SK-N-MC (cell line): ENCODE data around the gene FSTL4.

Source experiments
- DNase-seq: peaks from one replicate; pipeline ENCODE4 v3.0.0-alpha.2; 2011; ENCODE audit warnings: low read depth, low spot score
- H3K27ac ChIP-seq: fragments of 200-600 bp; sonication (generic); 2 replicates; pipeline ENCODE4 v1.5.1; 2016; ENCODE audit warnings: mixed run types
- H3K36me3 ChIP-seq: fragments of 200-600 bp; sonication (generic); 2 replicates; pipeline ENCODE4 v1.6.1; 2017; ENCODE audit warnings: antibody characterized with exemption, low read length, mixed read lengths; ENCODE audit not compliant: insufficient read depth
- H3K4me3 ChIP-seq: fragments of 200-600 bp; sonication (generic); 2 replicates; pipeline ENCODE4 v1.5.1; 2016
- H3K9ac ChIP-seq: fragments of 200-600 bp; sonication (generic); 2 replicates; pipeline ENCODE4 v1.8.0; 2017; ENCODE audit warnings: mixed run types, mixed read lengths; ENCODE audit not compliant: insufficient read length
- H3K9me3 ChIP-seq: fragments of 200-600 bp; sonication (generic); 2 replicates; pipeline ENCODE4 v1.6.1; 2017; ENCODE audit warnings: low read depth, mild to moderate bottlenecking, antibody characterized with exemption, low read length, moderate library complexity, mixed read lengths
- EZH2 ChIP-seq: fragments of 200-600 bp; sonication (generic); IDR thresholded peaks from one replicate; pipeline ENCODE4 v1.6.1; 2017; ENCODE audit warnings: antibody characterized with exemption
- FOXP2 ChIP-seq: optimal IDR thresholded peaks from 2 replicates; pipeline ENCODE3; 2011; ENCODE audit warnings: mild to moderate bottlenecking, moderate library complexity; ENCODE audit not compliant: insufficient read depth; ENCODE audit errors: extremely low read length, control extremely low read depth
- POLR2AphosphoS5 ChIP-seq: IDR thresholded peaks from 2 replicates; pipeline ENCODE4 v1.6.1; 2012; ENCODE audit warnings: mild to moderate bottlenecking, low read depth, low read length, borderline replicate concordance

FSTL4 gene

GRCh38 chr5:133427121-133427777 is 185.1 kb downstream of the FSTL4 start:
- Histone ChIP-seq H3K36me3 (no peaks in the 10 kb centered on the region), H3K27ac (no peak overlapping the region), H3K4me3 (no peak overlapping the region), H3K9ac (no peak overlapping the region), H3K9me3 (no peaks in the 10 kb centered on the region)
- TF ChIP-seq FOXP2 (no peak), EZH2 (no peak), POLR2AphosphoS5 (no peak)
- DNase-seq, result no peak

GRCh38 chr5:133426264-133426663 is 186.1 kb downstream of the FSTL4 start:
- no peak overlapping the region for H3K4me3 ChIP-seq
- no peak for DNase-seq
- no peak overlapping the region for H3K27ac ChIP-seq
- H3K9ac ChIP-seq, result no peak overlapping the region
- no peaks in the 10 kb centered on the region for H3K36me3 ChIP-seq
- TF ChIP-seq FOXP2, result no peak
- TF ChIP-seq EZH2, result no peak
- no peak for TF ChIP-seq POLR2AphosphoS5
- H3K9me3 ChIP-seq, result no peaks in the 10 kb centered on the region

GRCh38 chr5:133425764-133426163 is 186.6 kb downstream of the FSTL4 start:
- no peak overlapping the region for H3K4me3 ChIP-seq
- no peak for DNase-seq
- TF ChIP-seq POLR2AphosphoS5 (no peak), FOXP2 (no peak), EZH2 (no peak)
- H3K9me3 ChIP-seq, result no peaks in the 10 kb centered on the region
- H3K9ac ChIP-seq, result no peak overlapping the region
- no peaks in the 10 kb centered on the region for H3K36me3 ChIP-seq
- no peak overlapping the region for H3K27ac ChIP-seq

GRCh38 chr5:133425222-133425621 is 187.1 kb downstream of the FSTL4 start:
- Histone ChIP-seq H3K36me3 (no peaks in the 10 kb centered on the region), H3K27ac (no peak overlapping the region), H3K4me3 (no peak overlapping the region), H3K9me3 (no peaks in the 10 kb centered on the region), H3K9ac (no peak overlapping the region)
- TF ChIP-seq FOXP2, result no peak
- no peak for TF ChIP-seq EZH2
- TF ChIP-seq POLR2AphosphoS5, result no peak
- no peak for DNase-seq

- TF ChIP-seq FOXP2 (no peak), POLR2AphosphoS5 (no peak), EZH2 (no peak)
- H3K9me3 ChIP-seq, result no peaks in the 10 kb centered on the region
- no peak overlapping the region for H3K4me3 ChIP-seq
- no peak overlapping the region for H3K9ac ChIP-seq
- H3K36me3 ChIP-seq, result no peaks in the 10 kb centered on the region
- no peak for DNase-seq
- H3K27ac ChIP-seq, result no peak overlapping the region
Observed at GRCh38 chr5:133423618-133424282, 188.6 kb downstream of the FSTL4 start.

GRCh38 chr5:133423011-133423617 is 189.2 kb downstream of the FSTL4 start:
- TF ChIP-seq FOXP2, result no peak
- TF ChIP-seq POLR2AphosphoS5, result no peak
- TF ChIP-seq EZH2, result no peak
- no peak for DNase-seq
- Histone ChIP-seq H3K36me3 (no peaks in the 10 kb centered on the region), H3K27ac (no peak overlapping the region), H3K9me3 (no peaks in the 10 kb centered on the region), H3K4me3 (no peak overlapping the region), H3K9ac (no peak overlapping the region)

- DNase-seq, result no peak
- Histone ChIP-seq H3K27ac (no peak overlapping the region), H3K36me3 (no peaks in the 10 kb centered on the region), H3K9me3 (no peaks in the 10 kb centered on the region), H3K9ac (no peak overlapping the region), H3K4me3 (no peak overlapping the region)
- TF ChIP-seq FOXP2 (no peak), POLR2AphosphoS5 (no peak), EZH2 (no peak)
Observed at GRCh38 chr5:133421806-133422205, 190.5 kb downstream of the FSTL4 start.

GRCh38 chr5:133421394-133421793 is 190.9 kb downstream of the FSTL4 start:
- no peak for DNase-seq

More at GRCh38 chr5:133421394-133421793, 190.9 kb downstream of the FSTL4 start:
- Histone ChIP-seq H3K36me3 (no peaks in the 10 kb centered on the region), H3K27ac (no peak overlapping the region), H3K9me3 (no peaks in the 10 kb centered on the region), H3K9ac (no peak overlapping the region), H3K4me3 (no peak overlapping the region)
- no peak for TF ChIP-seq EZH2
- TF ChIP-seq FOXP2, result no peak
- TF ChIP-seq POLR2AphosphoS5, result no peak
